Loucy (cell line): ENCODE data around the gene LRRC43.

Experiments
- EZH2phosphoT487 ChIP-seq: fragments of 200-600 bp; IDR thresholded peaks from 2 replicates; pipeline ENCODE4 v1.6.1; 2018; ENCODE audit warnings: antibody characterized with exemption, mild to moderate bottlenecking, moderate library complexity, borderline replicate concordance
- TF ChIP-seq, protein P1 (sequence below): fragments of 200-600 bp; sonication (generic); conservative IDR thresholded peaks from 2 replicates; pipeline ENCODE4 v1.5.1; 2014; ENCODE audit warnings: mild to moderate bottlenecking, antibody characterized with exemption, low read length

DNA sequence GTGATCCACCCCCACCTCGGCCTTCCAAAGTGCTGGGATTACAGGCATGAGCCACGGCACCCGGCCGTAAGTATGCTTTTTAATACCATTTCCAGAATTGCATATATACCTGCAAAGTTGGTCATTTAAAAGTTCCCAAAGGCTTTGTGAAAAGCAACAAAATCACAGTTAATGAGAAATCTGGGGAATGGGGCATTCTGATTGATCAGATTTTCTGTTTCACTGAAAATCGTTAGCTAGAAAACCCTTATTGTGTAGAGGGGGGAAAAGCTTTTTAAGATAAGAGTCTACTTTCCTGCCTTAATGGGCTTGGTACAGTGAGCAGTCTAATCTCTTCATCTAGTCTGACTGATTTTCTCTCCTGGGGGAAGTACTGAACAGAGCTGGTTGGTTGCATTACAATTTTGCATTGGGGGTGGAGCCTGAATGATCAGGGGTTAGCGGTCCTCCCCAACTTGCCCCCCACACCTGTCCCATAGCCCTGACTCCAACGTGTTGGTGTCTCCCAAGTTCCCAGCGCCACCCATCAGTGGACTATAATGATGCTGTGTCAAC lies 32.7 kb upstream of the LRRC43 start:
- no peak for TF ChIP-seq EZH2phosphoT487
- TF ChIP-seq, protein P1, sequence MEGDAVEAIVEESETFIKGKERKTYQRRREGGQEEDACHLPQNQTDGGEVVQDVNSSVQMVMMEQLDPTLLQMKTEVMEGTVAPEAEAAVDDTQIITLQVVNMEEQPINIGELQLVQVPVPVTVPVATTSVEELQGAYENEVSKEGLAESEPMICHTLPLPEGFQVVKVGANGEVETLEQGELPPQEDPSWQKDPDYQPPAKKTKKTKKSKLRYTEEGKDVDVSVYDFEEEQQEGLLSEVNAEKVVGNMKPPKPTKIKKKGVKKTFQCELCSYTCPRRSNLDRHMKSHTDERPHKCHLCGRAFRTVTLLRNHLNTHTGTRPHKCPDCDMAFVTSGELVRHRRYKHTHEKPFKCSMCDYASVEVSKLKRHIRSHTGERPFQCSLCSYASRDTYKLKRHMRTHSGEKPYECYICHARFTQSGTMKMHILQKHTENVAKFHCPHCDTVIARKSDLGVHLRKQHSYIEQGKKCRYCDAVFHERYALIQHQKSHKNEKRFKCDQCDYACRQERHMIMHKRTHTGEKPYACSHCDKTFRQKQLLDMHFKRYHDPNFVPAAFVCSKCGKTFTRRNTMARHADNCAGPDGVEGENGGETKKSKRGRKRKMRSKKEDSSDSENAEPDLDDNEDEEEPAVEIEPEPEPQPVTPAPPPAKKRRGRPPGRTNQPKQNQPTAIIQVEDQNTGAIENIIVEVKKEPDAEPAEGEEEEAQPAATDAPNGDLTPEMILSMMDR, result no peak
